ENCODE measurements around the gene BAIAP2L1. TPM values are rescaled to one million over a fixed set of nuclear protein-coding genes. Genes with fewer than 3 reads are reported as not detected.

Gene BAIAP2L1
- total RNA-seq, 2 donors from 2014 or later = 63.9 to 66.2 TPM

DNA sequence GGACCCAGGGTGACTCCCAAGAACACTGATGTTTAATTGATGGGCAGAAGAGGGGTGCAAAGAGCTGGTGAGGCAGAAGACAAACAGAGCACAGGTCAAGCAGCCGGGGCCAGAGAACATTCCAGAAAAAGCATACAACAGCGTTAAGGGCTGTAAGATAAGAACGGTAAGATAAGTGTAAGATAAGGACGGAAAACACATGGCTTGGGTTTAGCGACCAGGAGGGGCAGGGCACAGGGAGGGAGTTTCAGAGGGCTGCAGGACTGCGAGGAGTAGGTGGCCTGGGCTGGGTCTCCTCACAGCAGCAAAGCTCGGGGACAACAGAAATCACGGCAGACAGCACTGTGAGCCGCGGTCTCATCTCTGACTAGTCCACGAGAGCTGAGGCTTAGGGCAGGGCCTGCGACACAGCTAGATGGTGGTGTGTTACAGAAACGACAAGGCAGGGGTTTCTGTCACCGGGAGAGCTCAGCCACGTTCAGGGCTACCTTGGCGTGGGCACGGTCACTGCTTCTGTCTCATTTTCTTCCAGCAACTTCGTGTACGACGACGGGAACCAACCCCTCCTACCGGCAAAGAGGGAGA lies 94.8 kb downstream of the BAIAP2L1 start:
- Histone ChIP-seq H3K27me3 (no peaks in the 10 kb centered on the region), H3K36me3 (peaks cover 8% of the 10 kb centered on the region), H3K4me3 (no peak overlapping the region), H3K9me3 (no peaks in the 10 kb centered on the region), H3K4me1 (no peaks in the 10 kb centered on the region), H3K9ac (ENCODE audit: low read depth in 2 of 2, low read length in 2 of 2) (no peak overlapping the region), H3K27ac (no peak overlapping the region)
- TF ChIP-seq, protein P1, sequence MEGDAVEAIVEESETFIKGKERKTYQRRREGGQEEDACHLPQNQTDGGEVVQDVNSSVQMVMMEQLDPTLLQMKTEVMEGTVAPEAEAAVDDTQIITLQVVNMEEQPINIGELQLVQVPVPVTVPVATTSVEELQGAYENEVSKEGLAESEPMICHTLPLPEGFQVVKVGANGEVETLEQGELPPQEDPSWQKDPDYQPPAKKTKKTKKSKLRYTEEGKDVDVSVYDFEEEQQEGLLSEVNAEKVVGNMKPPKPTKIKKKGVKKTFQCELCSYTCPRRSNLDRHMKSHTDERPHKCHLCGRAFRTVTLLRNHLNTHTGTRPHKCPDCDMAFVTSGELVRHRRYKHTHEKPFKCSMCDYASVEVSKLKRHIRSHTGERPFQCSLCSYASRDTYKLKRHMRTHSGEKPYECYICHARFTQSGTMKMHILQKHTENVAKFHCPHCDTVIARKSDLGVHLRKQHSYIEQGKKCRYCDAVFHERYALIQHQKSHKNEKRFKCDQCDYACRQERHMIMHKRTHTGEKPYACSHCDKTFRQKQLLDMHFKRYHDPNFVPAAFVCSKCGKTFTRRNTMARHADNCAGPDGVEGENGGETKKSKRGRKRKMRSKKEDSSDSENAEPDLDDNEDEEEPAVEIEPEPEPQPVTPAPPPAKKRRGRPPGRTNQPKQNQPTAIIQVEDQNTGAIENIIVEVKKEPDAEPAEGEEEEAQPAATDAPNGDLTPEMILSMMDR (IDR thresholded peaks at IDR 0.05) = no peak
- no peak for DNase-seq
- intact Hi-C loops (cut with DNase I) = loop anchor here (10.0 kb wide), 1 partner anchor 239 kb away; no protein-coding TSS in a partner anchor

DNA sequence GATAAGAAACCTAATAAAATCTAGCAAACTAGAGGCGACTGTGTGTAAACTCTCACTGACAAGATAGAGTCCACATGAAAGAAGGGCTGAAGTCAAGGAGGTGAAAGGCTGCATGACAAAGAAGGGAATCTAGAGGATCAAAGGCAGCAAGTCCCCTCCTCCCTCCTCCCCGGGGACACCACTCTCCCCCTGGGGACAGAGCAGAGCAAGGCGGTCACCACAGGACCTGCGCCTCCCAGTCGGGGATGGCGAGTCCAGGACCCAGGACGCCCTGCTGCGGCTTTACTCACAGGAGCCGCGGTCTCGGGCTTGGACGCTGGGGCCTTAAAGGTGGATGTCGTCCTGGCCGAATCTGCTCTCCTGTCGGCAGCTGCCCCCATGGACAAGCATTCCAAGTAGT lies 97.0 kb downstream of the BAIAP2L1 start:
- intact Hi-C loops (cut with DNase I) = loop anchor here (10.0 kb wide), 1 partner anchor 241 kb away; no protein-coding TSS in a partner anchor
- Histone ChIP-seq H3K27ac (no peak overlapping the region), H3K9ac (ENCODE audit: low read depth in 2 of 2, low read length in 2 of 2) (no peak overlapping the region), H3K36me3 (peaks cover 8% of the 10 kb centered on the region), H3K4me1 (no peaks in the 10 kb centered on the region), H3K4me3 (no peak overlapping the region), H3K27me3 (no peaks in the 10 kb centered on the region), H3K9me3 (no peaks in the 10 kb centered on the region)
- TF ChIP-seq, protein P1 (IDR thresholded peaks at IDR 0.05) = no peak
- DNase-seq = no peak

DNA sequence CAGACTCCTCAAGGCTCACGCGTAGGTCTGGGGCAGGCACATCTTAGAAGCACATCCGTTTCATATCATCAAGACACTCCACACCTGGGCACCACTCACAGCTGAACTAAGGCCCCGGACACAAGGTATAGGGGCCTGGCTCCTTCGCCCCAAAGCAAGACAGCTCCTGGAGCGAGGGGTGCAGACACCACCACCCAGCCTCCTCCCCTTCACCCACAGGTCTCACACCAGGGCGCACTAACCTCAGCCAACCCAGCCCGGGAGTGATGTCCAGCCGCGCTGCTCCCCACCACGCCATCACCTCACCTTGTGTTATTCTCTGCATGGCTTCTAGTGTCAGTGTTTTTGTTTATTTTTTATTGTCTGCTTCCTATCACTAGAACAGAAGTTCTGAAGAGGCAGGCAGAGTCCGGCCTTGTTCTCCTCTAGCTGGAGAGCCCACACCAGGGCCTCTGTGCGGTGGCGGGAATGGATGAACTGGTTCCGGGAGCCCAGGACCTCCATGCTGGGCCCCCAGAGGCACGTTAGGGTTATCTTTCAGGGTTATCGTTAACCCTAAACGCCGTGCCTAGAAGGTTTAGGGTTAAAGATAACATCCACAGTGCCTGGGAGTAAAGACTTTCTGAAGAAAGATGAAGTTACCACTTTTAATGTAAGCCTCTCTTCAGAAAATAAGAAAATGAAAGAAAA lies 97.6 kb downstream of the BAIAP2L1 start:
- no peak overlapping the region for H3K4me3 ChIP-seq
- peaks cover 8% of the 10 kb centered on the region for H3K36me3 ChIP-seq
- no peaks in the 10 kb centered on the region for H3K4me1 ChIP-seq
- no peak overlapping the region for H3K9ac ChIP-seq (ENCODE audit: low read depth in 2 of 2, low read length in 2 of 2)
- no peaks in the 10 kb centered on the region for H3K27me3 ChIP-seq
- intact Hi-C loops (cut with DNase I) = loop anchor here (10.0 kb wide), 1 partner anchor 241 kb away; no protein-coding TSS in a partner anchor
- DNase-seq = no peak
- no peaks in the 10 kb centered on the region for H3K9me3 ChIP-seq
- TF ChIP-seq, protein P1 (IDR thresholded peaks at IDR 0.05) = no peak
- H3K27ac ChIP-seq = no peak overlapping the region

- Histone ChIP-seq H3K27me3 (no peaks in the 10 kb centered on the region), H3K4me1 (no peaks in the 10 kb centered on the region), H3K9me3 (no peaks in the 10 kb centered on the region), H3K9ac (ENCODE audit: low read depth in 2 of 2, low read length in 2 of 2) (no peak overlapping the region), H3K27ac (no peak overlapping the region), H3K36me3 (no peaks in the 10 kb centered on the region), H3K4me3 (no peak overlapping the region)
- no peak for DNase-seq
- intact Hi-C loops (cut with DNase I) = loop anchor here (10.0 kb wide), 1 partner anchor 243 kb away; no protein-coding TSS in a partner anchor
- TF ChIP-seq, protein P1 (IDR thresholded peaks at IDR 0.05) = no peak
Observed at GRCh38 chr7:98301693-98302470, 99.0 kb downstream of the BAIAP2L1 start.

GRCh38 chr7:98300595-98301372 lies 100.1 kb downstream of the BAIAP2L1 start:
- Histone ChIP-seq H3K36me3 (no peaks in the 10 kb centered on the region), H3K27me3 (no peaks in the 10 kb centered on the region), H3K4me3 (no peak overlapping the region), H3K4me1 (no peaks in the 10 kb centered on the region), H3K27ac (no peak overlapping the region), H3K9me3 (no peaks in the 10 kb centered on the region), H3K9ac (ENCODE audit: low read depth in 2 of 2, low read length in 2 of 2) (no peak overlapping the region)
- intact Hi-C loops (cut with DNase I) = loop anchor here (10.0 kb wide), 1 partner anchor 244 kb away; no protein-coding TSS in a partner anchor
- DNase-seq = no peak
- TF ChIP-seq, protein P1 (IDR thresholded peaks at IDR 0.05) = no peak
